ENCODE results near the gene C2orf74. TPM values are rescaled to one million over a fixed set of nuclear protein-coding genes. Genes with fewer than 3 reads are reported as not detected.

C2orf74 gene
- total RNA-seq, 1 experiment from 2014 or later, result 80.7 TPM

DNA sequence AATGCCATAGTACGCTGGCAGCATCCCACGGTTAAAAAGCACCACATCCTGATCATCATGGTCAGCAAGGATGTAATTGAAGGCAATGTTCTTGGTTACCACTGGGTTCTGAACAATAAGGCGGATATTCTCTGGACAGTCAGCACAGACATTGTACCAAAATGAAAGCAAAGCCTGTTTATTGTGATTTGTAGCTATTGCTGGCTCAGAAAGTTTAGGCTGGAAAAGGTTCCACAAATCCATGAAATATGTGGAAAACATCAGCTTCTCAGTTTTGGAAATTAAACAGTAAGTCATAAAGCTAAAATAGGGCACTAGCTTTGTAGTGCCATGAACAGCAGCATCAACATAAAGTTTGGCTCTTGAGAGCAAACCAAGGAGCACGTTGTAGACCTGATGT is 52.2 kb downstream of the C2orf74 start:
- no peak for DNase-seq (ENCODE audit: low spot score)

Other genes with a start within 250 kb of the C2orf74 start
- gene PEX13, start 144.5 kb upstream of the C2orf74 start, total RNA-seq (2014; rRNA removed; shearing (Covaris generic)), result 61.3 and 82.4 TPM in 2 replicates
- 5.0 and 7.5 TPM in 2 replicates for gene PUS10, start 143.9 kb upstream of the C2orf74 start, total RNA-seq (2014; rRNA removed; shearing (Covaris generic))
- 22.8 and 26.7 TPM in 2 replicates for gene SANBR, start 96.3 kb upstream of the C2orf74 start, total RNA-seq (2014; rRNA removed; shearing (Covaris generic))